DOHH2 (cell line): Measurements from ENCODE around the gene CPNE2.
A peak's percentile ranks its signal among the peaks of the same experiment; 100 is the strongest.
"Not testable (repeated sequence)": the region's sequence is repeated elsewhere in the genome, so short reads cannot be mapped to it uniquely, and the experiment has no call there.

ENCODE experiments used
- H3F3A ChIP-seq: fragments of 200-600 bp; sonication (generic), shearing (Covaris generic); 2 replicates; pipeline ENCODE4 v1.6.0; 2016; ENCODE audit warnings: antibody characterized with exemption, mild to moderate bottlenecking; ENCODE audit not compliant: control insufficient read depth, insufficient read depth
- H3K27ac ChIP-seq: fragments of 200-600 bp; sonication (generic); 2 replicates; pipeline ENCODE4 v1.5.1; 2014; ENCODE audit warnings: low read depth, mild to moderate bottlenecking, low read length, moderate library complexity
- H3K27me3 ChIP-seq: fragments of 200-600 bp; sonication (generic); 2 replicates; pipeline ENCODE4 v1.6.1; 2014; ENCODE audit warnings: mild to moderate bottlenecking, low read length, mixed read lengths; ENCODE audit not compliant: control insufficient read depth
- H3K36me3 ChIP-seq: fragments of 200-600 bp; sonication (generic); 2 replicates; pipeline ENCODE4 v1.6.1; 2014; ENCODE audit warnings: mild to moderate bottlenecking, low read length, moderate library complexity, mixed read lengths; ENCODE audit not compliant: control insufficient read depth
- H3K4me1 ChIP-seq: fragments of 200-600 bp; sonication (generic); 2 replicates; pipeline ENCODE4 v1.6.1; 2014; ENCODE audit warnings: mild to moderate bottlenecking, low read length, mixed read lengths; ENCODE audit not compliant: control insufficient read depth
- H3K4me2 ChIP-seq: fragments of 200-600 bp; sonication (generic); 2 replicates; pipeline ENCODE4 v1.6.0; 2014; ENCODE audit warnings: mild to moderate bottlenecking, low read length, moderate library complexity
- H3K4me3 ChIP-seq: fragments of 200-600 bp; sonication (generic); 2 replicates; pipeline ENCODE4 v1.5.1; 2014; ENCODE audit warnings: mild to moderate bottlenecking, low read length, mixed read lengths
- H3K79me2 ChIP-seq: fragments of 200-600 bp; sonication (generic); 2 replicates; pipeline ENCODE4 v1.6.1; 2014; ENCODE audit warnings: mild to moderate bottlenecking, low read length, mixed read lengths; ENCODE audit not compliant: control insufficient read depth
- H3K9me2 ChIP-seq: fragments of 200-600 bp; sonication (generic); replicated peaks from 2 replicates; pipeline ENCODE4 v1.6.1; 2014; ENCODE audit warnings: mild to moderate bottlenecking, low read length, mixed read lengths; ENCODE audit not compliant: control insufficient read depth
- H3K9me3 ChIP-seq: fragments of 200-600 bp; sonication (generic); 2 replicates; pipeline ENCODE4 v1.6.1; 2014; ENCODE audit warnings: antibody characterized with exemption, low read length, mixed read lengths; ENCODE audit not compliant: control insufficient read depth, insufficient read depth
- H4K20me1 ChIP-seq: fragments of 200-600 bp; sonication (generic); 2 replicates; pipeline ENCODE4 v1.6.0; 2014; ENCODE audit warnings: low read depth, mild to moderate bottlenecking, antibody characterized with exemption, low read length, moderate library complexity; ENCODE audit not compliant: control insufficient read depth, insufficient read depth
- EZH2phosphoT487 ChIP-seq: fragments of 200-600 bp; sonication (generic); IDR thresholded peaks from 2 replicates; pipeline ENCODE4 v1.6.1; 2017; ENCODE audit warnings: borderline replicate concordance, mild to moderate bottlenecking, antibody characterized with exemption, low read length, moderate library complexity, mixed read lengths
- TF ChIP-seq, protein P1 (sequence below): fragments of 200-600 bp; sonication (generic); IDR thresholded peaks from one replicate; pipeline ENCODE4 v1.5.1; 2014; ENCODE audit warnings: antibody characterized with exemption, mild to moderate bottlenecking, low read depth, low read length; ENCODE audit not compliant: poor library complexity, severe bottlenecking

CPNE2 gene

DNA sequence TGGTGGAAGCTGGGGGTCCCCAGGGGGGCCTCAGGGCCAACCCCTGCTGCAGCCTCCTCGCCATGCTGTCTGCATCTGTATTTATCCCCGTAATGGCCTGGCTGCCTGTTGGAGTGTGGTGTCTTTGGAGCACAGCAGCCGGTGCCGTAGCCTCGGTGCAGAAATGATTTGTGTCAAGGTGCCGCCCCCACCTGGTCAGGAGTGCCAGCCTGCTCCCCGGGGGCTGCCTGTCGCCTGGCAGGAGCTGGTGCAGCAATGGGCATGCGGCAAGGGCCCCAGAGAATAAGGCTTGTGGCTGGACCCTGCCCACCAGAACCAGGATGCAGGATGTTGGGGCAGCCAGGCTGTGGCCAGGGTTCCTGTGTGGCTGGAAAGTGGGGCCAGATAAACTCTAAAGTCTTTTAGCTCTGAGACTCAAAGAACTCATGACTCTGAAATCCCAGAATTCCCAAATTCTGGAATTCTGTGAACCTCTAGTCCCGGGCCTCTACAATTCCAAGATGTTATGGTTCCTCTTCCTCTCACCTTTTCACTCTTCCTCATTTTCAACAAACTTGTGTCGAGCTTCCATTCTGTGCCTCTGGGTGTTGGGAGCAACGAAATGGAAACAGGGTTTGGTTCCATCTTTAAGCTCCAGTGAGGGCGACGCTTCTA lies 5.9 kb downstream of the CPNE2 start:
- H3K27me3 ChIP-seq, result no peaks in the 10 kb centered on the region
- no peaks in the 10 kb centered on the region for H3K9me2 ChIP-seq
- no peaks in the 10 kb centered on the region for H3K36me3 ChIP-seq
- no peaks in the 10 kb centered on the region for H4K20me1 ChIP-seq
- H3K4me2 ChIP-seq, result no peak overlapping the region
- H3K4me1 ChIP-seq, result peaks cover 6% of the 10 kb centered on the region
- no peak overlapping the region for H3K27ac ChIP-seq
- TF ChIP-seq, protein P1, sequence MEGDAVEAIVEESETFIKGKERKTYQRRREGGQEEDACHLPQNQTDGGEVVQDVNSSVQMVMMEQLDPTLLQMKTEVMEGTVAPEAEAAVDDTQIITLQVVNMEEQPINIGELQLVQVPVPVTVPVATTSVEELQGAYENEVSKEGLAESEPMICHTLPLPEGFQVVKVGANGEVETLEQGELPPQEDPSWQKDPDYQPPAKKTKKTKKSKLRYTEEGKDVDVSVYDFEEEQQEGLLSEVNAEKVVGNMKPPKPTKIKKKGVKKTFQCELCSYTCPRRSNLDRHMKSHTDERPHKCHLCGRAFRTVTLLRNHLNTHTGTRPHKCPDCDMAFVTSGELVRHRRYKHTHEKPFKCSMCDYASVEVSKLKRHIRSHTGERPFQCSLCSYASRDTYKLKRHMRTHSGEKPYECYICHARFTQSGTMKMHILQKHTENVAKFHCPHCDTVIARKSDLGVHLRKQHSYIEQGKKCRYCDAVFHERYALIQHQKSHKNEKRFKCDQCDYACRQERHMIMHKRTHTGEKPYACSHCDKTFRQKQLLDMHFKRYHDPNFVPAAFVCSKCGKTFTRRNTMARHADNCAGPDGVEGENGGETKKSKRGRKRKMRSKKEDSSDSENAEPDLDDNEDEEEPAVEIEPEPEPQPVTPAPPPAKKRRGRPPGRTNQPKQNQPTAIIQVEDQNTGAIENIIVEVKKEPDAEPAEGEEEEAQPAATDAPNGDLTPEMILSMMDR, result peak; percentile 23
- no peak for TF ChIP-seq EZH2phosphoT487
- no peaks in the 10 kb centered on the region for H3K9me3 ChIP-seq
- H3K79me2 ChIP-seq, result no peaks in the 10 kb centered on the region
- no peak overlapping the region for H3K4me3 ChIP-seq
- no peaks in the 10 kb centered on the region for H3F3A ChIP-seq

DNA sequence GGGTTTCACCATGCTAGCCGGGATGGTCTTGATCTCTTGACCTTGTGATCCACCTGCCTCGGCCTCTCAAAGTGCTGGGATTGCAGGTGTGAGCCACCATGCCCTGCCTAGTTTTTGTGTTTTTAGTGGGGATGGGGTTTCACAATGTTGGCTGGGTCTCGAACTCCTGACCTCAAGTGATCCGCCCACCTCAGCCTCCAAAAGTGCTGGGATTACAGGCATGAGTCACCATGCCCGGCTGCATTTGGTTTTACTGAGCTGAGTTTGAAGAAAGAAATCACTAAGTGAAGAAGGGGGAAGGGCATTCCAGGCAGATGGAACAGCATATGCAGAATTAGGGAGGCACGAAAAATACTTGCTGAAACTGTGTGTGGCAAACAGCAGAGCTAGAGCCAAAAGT lies 7.6 kb downstream of the CPNE2 start:
- H3F3A ChIP-seq, H3K27me3 ChIP-seq, H3K79me2 ChIP-seq, H3K9me3 ChIP-seq, H3K9me2 ChIP-seq, H3K4me3 ChIP-seq, H3K4me1 ChIP-seq, H3K4me2 ChIP-seq, H4K20me1 ChIP-seq, H3K27ac ChIP-seq, H3K36me3 ChIP-seq: not testable (repeated sequence)

DNA sequence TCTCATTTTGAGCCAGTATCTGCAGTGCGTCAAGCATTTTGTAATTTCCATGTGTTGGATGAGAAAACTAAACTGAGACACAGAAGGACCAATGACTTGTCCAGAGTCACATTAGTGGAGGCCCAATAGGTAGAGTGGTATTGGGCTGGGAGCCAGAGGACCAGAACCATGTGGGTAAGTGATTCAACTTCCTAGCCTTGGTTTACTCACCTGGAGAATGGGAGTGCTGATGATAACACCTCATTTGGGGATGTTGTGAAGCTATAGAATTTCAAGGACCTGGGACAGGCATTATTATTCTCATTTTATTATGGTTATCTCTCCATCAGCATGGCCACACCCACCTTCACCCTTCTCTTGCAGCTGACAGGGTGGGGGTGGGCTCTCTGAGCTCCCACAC lies 8.1 kb downstream of the CPNE2 start:
- Histone ChIP-seq H3K27ac (no peak overlapping the region), H3K9me2 (no peaks in the 10 kb centered on the region), H4K20me1 (no peaks in the 10 kb centered on the region), H3K4me1 (peaks cover 4% of the 10 kb centered on the region; the same call in 1 of the 2 replicates), H3K4me3 (no peak overlapping the region), H3K79me2 (no peaks in the 10 kb centered on the region), H3K27me3 (no peaks in the 10 kb centered on the region), H3K4me2 (no peak overlapping the region), H3F3A (no peaks in the 10 kb centered on the region), H3K36me3 (no peaks in the 10 kb centered on the region), H3K9me3 (no peaks in the 10 kb centered on the region)
- TF ChIP-seq EZH2phosphoT487, result no peak
- TF ChIP-seq, protein P1, result no peak

DNA sequence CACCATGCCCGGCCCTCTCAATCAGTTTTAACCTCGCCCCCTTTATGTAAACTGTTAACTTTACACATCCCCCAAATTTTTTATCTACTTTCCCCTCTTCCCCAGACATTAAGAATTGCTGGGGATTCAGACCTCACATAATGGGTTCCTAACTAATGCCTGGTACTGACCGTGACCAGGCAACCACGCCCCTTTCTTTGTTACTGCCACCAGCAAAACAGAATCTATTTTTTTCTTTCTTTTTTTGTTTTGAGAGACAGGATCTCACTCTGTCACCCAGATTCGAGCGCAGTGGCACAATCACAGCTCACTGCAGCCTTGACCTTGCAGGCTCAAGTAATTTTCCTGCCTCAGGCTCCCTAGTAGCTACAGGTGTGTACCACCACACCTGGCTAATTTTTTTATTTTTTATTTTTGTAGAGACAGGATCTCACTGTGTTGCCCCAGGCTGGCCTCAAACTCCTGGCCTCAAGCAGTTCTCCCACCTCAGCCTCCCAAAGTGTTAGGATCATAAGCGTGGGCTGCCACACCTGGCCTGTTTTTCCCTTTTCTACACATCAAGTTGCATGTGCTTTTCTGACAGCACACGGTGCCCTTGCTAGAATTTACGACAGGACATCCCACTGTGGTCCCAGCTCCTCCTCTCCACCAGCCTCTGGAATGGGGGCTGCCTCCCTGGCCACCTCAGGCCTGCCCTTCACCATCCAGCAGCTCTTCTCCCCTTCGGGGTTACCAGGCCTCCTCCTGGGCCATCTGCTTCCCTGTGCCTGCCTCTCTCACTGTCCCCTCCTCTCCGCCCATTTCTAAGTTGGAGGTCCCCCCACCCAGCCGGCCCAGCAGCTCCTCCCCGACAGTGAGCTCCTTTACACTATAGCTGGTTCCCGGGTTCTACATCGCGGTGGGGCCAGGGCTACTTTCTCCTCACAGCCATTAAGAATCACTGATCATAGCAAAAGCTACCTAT lies 10.8 kb downstream of the CPNE2 start:
- no peaks in the 10 kb centered on the region for H3K4me1 ChIP-seq
- H3F3A ChIP-seq, result no peaks in the 10 kb centered on the region
- no peaks in the 10 kb centered on the region for H3K27me3 ChIP-seq
- no peaks in the 10 kb centered on the region for H3K9me2 ChIP-seq
- no peak overlapping the region for H3K4me2 ChIP-seq
- H4K20me1 ChIP-seq, result no peaks in the 10 kb centered on the region
- H3K9me3 ChIP-seq, result no peaks in the 10 kb centered on the region
- H3K4me3 ChIP-seq, result no peak overlapping the region
- no peak overlapping the region for H3K27ac ChIP-seq
- TF ChIP-seq EZH2phosphoT487, result no peak
- TF ChIP-seq, protein P1, result no peak
- H3K36me3 ChIP-seq, result no peaks in the 10 kb centered on the region
- no peaks in the 10 kb centered on the region for H3K79me2 ChIP-seq
